HUDEP-2 (cell line): Measurements from ENCODE around the gene OR5L2.
"Not testable (repeated sequence)": the region's sequence is repeated elsewhere in the genome, so short reads cannot be mapped to it uniquely, and the experiment has no call there.

Experiments
- DNase-seq, 76 experiments: peaks; one replicate each; lab custom pipeline; 2025; ENCODE audit not compliant: unreplicated experiment in 76 of 76; lab: John Stamatoyannopoulos, UW

The OR5L2 gene

GRCh38 chr11:55826919-55827318 is at the start of gene OR5L2:
Gene OR5L2, plus strand, starts transcription at chr11:55827219. Its CDS starts 0 bp downstream, at chr11:55827219.
- no peak for DNase-seq

GRCh38 chr11:55791606-55792005 is 35.4 kb upstream of the OR5L2 start:
- DNase-seq = no peak

GRCh38 chr11:55793321-55793720 is 33.7 kb upstream of the OR5L2 start:
- no peak for DNase-seq

GRCh38 chr11:55795256-55795655 is 31.8 kb upstream of the OR5L2 start, which contains the start of gene OR5D14:
Gene OR5D14, plus strand, starts transcription at chr11:55795556. Its CDS starts 0 bp downstream, at chr11:55795556.
- DNase-seq = no peak

GRCh38 chr11:55806248-55806647 is 20.8 kb upstream of the OR5L2 start:
- no peak for DNase-seq

- no peak for DNase-seq
These were observed 16.0 kb upstream of the OR5L2 start, which contains the start of gene OR5L1 for GRCh38 chr11:55811067-55811466. Gene OR5L1, plus strand, starts transcription at chr11:55811367. Its CDS starts 100 bp downstream, at chr11:55811467.

GRCh38 chr11:55819330-55819729 is 7.7 kb upstream of the OR5L2 start, which contains the start of gene OR5D18:
Gene OR5D18, plus strand, starts transcription at chr11:55819630. Its CDS starts 0 bp downstream, at chr11:55819630.
- DNase-seq = no peak

GRCh38 chr11:55838452-55838851 is 11.4 kb downstream of the OR5L2 start, which contains the start of gene OR5D16:
Gene OR5D16, plus strand, starts transcription at chr11:55838752. Its CDS starts 0 bp downstream, at chr11:55838752.
- no peak for DNase-seq

GRCh38 chr11:55847453-55847852 is 20.4 kb downstream of the OR5L2 start:
- no peak for DNase-seq

GRCh38 chr11:55849037-55849436 is 22.0 kb downstream of the OR5L2 start:
- DNase-seq = no peak

- no peak for DNase-seq
These were observed 25.1 kb downstream of the OR5L2 start for GRCh38 chr11:55852141-55852540.

- DNase-seq = no peak
These were observed 27.7 kb downstream of the OR5L2 start for GRCh38 chr11:55854704-55855103.

- DNase-seq = not testable (repeated sequence)
These were observed 40.3 kb downstream of the OR5L2 start for GRCh38 chr11:55867354-55867753.

- not testable (repeated sequence) for DNase-seq
These were observed 45.7 kb downstream of the OR5L2 start for GRCh38 chr11:55872731-55873130.

- not testable (repeated sequence) for DNase-seq
These were observed 46.1 kb downstream of the OR5L2 start for GRCh38 chr11:55873146-55873545.
